Measurements from ENCODE around the gene MYO1C.

The MYO1C gene

DNA sequence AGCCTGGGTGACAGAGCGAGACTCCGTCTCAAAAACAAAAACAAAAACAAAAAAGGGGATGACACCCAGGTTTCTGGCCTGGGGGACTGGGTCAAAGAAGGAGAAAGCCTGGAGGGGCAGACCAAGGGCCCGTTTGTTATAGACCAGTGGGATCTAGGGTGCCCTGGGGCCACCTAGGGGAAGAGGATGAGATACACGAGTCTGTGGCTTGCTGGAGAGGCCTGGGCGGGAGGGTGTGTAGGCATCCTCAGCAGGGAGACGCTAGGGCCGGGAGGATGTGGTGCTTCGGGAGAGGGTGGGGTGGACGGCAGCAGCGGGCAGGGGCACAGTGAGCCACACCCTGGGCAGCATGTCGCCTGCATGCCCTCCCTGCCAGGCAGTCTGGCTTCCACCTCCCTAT, 19.3 kb downstream of the MYO1C start:
- TF ChIP-seq, protein P1, sequence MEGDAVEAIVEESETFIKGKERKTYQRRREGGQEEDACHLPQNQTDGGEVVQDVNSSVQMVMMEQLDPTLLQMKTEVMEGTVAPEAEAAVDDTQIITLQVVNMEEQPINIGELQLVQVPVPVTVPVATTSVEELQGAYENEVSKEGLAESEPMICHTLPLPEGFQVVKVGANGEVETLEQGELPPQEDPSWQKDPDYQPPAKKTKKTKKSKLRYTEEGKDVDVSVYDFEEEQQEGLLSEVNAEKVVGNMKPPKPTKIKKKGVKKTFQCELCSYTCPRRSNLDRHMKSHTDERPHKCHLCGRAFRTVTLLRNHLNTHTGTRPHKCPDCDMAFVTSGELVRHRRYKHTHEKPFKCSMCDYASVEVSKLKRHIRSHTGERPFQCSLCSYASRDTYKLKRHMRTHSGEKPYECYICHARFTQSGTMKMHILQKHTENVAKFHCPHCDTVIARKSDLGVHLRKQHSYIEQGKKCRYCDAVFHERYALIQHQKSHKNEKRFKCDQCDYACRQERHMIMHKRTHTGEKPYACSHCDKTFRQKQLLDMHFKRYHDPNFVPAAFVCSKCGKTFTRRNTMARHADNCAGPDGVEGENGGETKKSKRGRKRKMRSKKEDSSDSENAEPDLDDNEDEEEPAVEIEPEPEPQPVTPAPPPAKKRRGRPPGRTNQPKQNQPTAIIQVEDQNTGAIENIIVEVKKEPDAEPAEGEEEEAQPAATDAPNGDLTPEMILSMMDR (conservative IDR thresholded peaks at IDR 0.05): no peak
- H3K27ac ChIP-seq: no peak overlapping the region

DNA sequence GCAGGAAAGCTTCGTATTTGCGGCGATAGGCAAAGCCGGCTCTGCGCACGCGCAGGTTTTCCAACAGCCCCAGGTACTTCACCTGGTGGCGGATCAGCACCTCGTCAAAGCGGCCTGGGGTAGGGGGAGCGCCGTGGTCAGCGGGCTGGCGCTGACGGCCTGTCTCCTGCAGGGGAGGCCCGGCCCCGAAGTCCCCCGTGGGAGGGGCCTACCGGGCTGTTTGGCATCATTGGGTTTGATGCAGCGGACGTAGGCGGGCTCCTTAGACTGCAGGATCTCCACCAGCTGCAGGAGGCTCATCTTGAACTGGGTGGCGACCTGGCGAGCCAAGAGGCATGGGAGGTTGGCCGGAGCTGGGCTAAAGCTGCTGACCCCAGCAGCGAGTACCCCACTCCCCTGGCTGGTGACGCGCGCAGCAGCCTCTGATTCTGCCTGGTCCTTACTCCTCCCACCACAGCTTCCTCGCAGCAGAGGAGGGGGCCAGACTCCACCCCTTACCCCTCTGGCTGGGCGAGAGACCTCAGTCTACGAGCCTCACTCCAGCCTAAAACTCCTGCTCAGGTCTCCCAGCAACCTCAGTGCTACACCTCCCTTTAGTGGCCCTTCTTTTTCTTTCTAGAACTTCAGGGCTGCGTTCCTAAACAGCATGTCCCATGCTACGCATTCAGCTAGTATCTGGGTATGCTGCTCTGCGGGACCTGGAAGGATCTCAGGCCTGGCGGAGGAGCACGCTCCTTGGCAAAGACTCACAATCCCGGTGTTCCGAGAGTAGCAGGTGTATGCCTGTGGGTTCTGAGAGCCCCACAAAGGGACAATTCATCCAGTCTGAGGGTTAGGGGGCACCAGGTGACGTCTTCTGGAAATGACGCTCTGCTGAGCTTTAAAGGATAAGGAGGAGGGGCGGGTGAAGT, 20.3 kb downstream of the MYO1C start:
- H3K27ac ChIP-seq: no peak overlapping the region
- TF ChIP-seq, protein P1 (conservative IDR thresholded peaks at IDR 0.05): no peak

DNA sequence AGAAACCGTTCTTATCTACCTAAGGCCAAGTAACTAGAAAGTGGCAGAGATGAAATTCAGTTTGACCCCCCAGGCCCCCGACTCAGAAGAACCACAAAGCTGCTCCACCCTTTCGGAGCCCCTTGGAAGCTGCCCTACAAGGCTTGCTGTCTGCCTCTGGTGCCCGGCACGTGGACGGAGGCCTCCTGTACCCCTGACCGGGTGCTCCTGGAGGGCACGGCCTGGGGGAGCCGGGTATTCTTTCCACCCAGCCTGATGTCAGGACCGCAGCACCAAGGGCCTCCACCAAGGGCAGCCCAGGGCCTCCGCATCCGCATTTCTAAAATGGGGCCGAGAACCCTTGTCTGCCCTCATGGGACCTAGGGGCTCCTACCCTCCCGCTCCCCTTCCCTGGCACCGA, 21.0 kb downstream of the MYO1C start:
- H3K27ac ChIP-seq: no peak overlapping the region
- TF ChIP-seq, protein P1 (conservative IDR thresholded peaks at IDR 0.05): no peak

DNA sequence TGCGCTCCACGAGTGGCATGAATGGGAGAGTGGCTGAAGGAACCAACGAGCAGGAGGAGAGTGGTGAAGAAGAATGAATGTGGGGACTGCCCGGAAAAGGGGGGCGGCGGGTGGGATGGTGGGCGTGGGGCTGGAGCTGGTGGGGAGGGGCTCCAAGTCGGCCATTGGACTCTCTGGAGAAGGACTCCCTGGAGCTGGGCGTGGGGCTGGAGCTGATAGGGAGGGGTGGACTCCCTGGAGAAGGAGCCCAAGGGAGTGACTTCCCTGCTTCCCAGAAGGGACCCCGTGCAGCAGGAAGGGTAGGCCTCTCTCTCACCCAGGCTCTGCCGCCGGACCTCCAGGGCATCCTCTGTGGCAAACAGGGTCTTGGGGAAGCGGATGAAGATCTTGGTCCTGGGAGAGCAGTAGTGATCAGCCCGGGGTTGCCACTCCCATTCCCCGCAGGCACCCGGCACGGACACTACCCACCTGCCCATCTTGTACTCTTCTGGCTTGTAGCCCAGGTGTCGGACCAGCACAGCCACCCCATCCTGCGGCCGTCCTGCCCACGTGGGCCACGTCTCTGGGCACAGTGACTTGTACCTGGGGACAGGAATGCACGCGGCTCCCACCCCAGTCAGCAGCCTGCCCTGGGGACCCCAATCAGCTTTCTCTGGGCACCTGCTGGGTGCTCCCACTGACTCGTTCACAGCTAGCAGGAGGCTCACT, 21.6 kb downstream of the MYO1C start:
- TF ChIP-seq, protein P1 (conservative IDR thresholded peaks at IDR 0.05): no peak
- no peak overlapping the region for H3K27ac ChIP-seq

DNA sequence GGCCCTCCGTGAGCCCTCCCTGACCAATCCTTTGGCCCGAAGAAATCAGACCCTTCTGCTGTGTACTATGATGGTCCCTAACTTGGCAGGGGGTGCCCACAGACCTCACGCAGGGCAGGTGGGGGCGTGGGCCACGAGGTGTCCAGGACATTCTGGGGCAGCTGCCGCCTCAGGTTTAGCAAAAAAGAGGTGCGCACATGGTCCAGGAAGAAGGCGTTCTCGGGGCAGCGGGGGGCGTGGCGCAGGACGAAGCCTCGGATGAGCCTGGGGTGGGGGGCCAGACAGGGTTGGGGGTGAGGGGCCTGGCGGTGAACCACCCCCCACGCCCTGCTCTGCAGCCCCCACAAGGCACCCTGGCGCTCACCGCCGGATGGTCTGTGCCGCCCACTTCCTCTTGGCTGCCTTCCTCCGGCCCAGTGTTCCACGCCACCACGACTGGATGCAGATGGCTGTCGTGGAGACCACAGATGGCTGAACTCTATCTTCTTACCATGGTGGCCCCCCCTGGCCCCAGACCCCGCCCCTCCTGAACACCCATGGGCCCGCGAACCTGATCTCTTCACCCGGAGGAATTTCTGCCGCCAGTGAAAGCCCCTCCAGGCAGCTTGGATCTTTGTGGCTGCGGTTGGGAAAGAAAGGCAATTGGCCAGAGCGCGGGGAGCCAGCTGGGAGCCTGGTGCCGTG, 22.3 kb downstream of the MYO1C start:
- TF ChIP-seq, protein P1 (conservative IDR thresholded peaks at IDR 0.05): no peak
- no peak overlapping the region for H3K27ac ChIP-seq

DNA sequence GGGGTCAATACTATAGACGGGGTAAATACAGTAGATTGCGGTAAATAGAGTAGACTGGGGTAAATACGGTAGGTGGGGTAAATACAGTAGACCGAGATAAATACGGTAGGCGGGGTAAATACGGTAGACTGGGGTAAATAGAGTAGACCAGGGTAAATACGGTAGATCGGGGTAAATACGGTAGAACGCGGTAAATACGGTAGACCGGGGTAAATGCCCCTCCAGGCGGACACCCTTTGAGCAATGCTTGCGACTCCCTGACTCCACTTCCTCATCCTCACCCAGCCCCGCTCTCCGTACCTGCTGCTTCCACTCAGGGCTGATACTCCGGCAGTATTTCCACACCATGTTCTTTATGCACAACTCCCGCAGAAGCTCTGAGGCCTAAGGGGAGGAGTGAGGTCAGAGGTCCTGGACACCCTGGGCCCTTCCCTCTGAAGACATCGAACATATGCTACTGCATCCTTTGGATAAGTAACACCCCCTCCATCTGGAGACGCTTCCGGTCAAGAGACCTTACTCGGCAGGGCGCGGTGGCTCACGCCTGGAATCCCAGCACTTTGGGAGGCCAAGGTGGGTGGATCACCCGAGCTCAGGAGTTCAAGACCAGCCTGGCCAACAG, 23.1 kb downstream of the MYO1C start:
- TF ChIP-seq, protein P1 (conservative IDR thresholded peaks at IDR 0.05): no peak
- no peak overlapping the region for H3K27ac ChIP-seq
